Measurements from ENCODE around the gene PTCD1.
"Not testable (repeated sequence)": the region's sequence is repeated elsewhere in the genome, so short reads cannot be mapped to it uniquely, and the experiment has no call there.

The PTCD1 gene

DNA sequence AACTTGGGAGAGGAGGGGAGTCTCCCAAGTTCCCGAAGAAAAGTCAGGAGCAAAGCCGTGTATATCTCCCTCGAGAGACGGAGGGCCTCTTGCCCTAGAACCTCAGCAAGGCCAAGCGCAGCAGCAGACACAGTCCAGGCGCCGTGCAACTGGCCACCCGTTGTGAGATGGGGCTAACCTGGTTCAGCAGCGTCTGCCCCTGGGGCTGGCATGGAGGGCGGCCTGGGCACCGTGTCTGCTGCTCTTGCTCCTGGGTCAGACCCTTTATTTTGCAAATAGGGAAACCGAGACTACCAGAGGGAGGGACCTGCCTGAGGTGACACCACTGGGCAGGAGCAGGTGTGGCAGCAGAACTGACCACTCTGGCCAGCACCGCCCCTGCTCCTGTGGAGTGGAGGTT is 13.9 kb upstream of the PTCD1 start:
- intact Hi-C loops (cut with DNase I): no loop called here
- DNase-seq: no peak

DNA sequence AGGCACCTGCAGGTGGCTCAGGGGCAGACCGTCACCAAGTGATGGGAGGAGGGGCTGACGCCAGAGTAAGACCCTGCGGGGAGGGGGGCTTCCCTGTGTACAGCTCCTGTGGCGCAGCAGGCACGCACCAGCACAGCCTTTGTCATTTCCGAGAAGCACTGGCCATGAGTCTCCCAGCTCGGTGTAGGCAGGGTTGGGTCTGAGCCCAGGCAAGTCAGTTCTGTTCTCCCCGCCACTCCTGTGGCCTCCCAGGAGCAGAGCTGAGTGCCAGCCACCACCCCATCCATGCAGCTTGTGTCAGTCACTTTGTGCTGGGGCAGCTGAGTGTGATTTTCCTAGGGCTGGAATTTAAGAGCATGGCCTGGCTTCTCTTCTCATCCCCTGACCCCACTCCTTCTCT is 13.3 kb upstream of the PTCD1 start:
- DNase-seq: peak in 17 of 42 donors; percentile 21 to 68 (median 43)
- intact Hi-C loops (cut with DNase I): no loop called here

- DNase-seq: no peak
- intact Hi-C loops (cut with DNase I): no loop called here
Observed at GRCh38 chr7:99449326-99449725, 10.7 kb upstream of the PTCD1 start.

- intact Hi-C loops (cut with DNase I): no loop called here
- DNase-seq: no peak
Observed at GRCh38 chr7:99448855-99449254, 10.3 kb upstream of the PTCD1 start.

GRCh38 chr7:99447943-99448342 is 9.3 kb upstream of the PTCD1 start:
- intact Hi-C loops (cut with DNase I): no loop called here
- no peak for DNase-seq

GRCh38 chr7:99446096-99446495 is 7.5 kb upstream of the PTCD1 start:
- intact Hi-C loops (cut with DNase I): no loop called here
- DNase-seq: no peak

- intact Hi-C loops (cut with DNase I): no loop called here
- DNase-seq: no peak
Observed at GRCh38 chr7:99440195-99440594, 1.6 kb upstream of the PTCD1 start.

- intact Hi-C loops (cut with DNase I): no loop called here
- no peak for DNase-seq
Observed at GRCh38 chr7:99437946-99438572, 539 bp downstream of the PTCD1 start.

DNA sequence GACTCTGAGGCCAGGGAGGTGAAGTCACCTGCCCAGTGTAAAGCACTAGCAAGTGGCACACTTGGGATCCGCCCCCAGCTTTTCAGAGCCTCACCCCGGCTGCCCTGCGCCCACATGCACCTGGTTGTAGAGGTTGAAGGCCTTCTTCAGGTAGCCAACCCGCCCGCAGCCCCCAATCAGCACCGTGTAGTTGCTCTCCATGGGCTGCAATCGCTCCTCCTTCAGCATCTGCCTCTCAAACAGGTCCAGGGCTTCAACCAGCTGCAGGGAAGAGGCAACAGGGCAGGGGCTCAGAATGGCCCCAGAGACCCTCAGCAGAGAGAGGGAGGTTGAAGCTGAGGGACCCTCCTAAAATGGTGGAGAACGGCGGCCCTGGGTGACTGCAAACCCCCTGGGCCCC is 5.4 kb downstream of the PTCD1 start:
- intact Hi-C loops (cut with DNase I): no loop called here
- no peak for DNase-seq

DNA sequence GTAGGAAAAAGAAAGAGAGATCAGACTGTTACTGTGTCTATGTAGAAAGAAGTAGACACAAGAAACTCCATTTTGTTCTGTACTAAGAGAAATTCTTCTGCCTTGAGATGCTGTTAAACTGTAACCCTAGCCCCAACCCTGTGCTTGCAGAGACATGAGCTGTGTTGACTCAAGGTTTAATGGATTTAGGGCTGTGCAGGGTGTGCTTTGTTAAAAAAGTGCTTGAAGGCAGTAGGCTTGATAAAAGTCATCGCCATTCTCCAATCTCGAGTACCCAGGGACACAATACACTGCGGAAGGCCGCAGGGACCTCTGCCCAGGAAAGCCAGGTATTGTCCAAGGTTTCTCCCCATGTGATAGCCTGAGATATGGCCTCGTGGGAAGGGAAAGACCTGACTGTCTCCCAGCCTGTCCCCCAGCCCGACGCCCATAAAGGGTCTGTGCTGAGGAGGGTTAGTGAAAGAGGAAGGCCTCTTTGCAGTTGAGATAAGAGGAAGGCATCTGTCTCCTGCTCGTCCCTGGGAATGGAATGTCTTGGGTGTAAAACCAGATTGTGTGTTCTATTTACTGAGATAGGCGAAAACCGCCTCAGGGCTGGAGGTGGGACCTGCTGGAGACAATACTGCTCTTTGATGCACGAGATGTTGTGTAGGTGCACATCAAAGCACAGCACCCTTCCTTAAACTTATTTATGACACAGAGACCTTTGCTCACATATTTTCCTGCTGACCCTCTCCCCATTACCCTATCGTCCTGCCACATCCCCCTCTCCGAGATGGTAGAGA is 6.7 kb downstream of the PTCD1 start:
- DNase-seq: not testable (repeated sequence)

GRCh38 chr7:99429756-99430155 is 8.8 kb downstream of the PTCD1 start:
- DNase-seq: no peak
- intact Hi-C loops (cut with DNase I): no loop called here

More for the DNA sequence above, 6.7 kb downstream of the PTCD1 start:
- intact Hi-C loops (cut with DNase I): not testable (repeated sequence)

DNA sequence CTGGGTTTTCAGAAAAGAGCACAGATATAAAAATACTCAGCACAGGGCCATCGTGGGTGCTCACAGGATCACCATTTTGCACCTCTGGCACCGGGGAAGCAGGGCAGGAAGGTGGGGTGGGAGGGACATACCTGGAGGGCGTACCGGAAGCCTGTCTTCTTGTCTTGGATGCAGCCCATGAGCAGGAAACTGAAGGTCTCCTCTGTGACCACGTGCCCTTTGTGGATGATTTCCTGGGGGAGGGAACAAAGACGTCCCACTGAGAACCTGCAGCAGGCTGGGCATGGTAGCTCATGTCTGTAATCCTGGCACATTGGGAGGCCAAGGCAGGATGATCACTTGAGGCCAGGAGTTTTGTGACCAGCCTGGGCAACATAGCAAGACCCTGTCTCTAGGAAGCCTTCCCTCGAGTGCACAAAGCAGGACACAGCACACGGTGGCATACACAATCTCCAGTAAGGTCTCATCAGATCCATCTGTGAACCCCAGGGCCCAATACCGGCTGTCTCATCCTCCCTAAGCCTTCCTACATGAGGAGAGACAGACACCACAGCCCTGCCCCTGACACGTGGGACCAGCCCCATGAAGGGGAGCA is 9.5 kb downstream of the PTCD1 start:
- intact Hi-C loops (cut with DNase I): no loop called here
- no peak for DNase-seq

DNA sequence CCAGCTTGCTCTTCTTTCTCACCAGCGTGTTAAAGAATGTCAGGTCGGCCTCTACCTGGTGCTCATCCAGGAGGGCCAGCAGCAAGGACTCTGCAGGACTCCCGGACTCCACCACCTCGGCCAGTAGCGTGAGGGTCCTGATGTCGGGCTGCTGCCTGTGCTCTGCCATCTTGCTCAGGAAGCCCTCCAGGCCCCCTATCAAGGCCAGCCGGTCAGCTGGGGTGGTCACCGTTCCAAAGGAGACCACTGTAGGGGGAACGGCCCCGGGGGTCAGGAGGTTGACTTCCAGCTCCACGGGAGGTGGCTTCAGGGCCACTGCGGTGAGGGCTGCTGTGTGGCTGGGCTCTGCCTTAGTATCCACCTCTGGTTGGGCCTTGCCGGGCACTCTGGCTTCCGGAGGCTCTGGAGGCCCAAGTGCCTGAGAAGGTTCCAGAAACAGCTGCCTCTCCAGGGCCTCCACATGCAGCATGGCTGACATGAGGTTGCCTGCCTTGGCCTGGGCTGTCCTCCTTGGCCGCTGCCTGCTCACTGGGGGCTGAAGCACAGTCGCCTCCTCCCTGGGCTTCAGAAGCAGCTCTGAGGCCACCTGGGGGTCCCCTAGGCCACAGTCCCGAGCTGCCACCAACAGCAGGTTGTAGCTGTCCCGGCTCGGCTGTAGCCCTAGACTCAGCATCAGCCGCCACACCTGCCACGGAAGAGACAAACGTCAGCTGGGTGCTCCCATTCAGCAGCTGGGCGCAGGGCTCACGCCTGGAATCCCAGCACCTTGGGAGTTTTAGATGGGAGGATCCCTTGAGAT is 13.5 kb downstream of the PTCD1 start:
- intact Hi-C loops (cut with DNase I): no loop called here
- no peak for DNase-seq

DNA sequence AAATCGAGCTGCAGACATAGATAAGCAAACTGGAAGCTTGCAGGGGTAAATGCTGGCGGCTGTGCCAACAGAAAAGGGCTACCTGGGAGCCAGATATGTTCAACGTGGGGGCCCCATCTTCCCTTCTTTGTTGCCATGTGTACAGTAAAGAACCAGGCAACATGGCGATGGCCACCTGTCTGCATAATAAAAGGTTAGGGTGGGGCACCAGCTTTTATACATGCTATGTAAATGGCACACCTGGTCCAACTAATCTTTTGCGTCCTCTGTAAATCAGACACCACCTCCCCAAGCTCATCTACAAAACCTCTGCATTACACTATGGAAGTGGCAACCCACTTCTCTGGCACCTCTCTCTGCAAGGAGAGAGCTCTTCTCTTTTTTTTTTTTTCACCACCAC is 16.0 kb downstream of the PTCD1 start:
- intact Hi-C loops (cut with DNase I): no loop called here
- DNase-seq: no peak

DNA sequence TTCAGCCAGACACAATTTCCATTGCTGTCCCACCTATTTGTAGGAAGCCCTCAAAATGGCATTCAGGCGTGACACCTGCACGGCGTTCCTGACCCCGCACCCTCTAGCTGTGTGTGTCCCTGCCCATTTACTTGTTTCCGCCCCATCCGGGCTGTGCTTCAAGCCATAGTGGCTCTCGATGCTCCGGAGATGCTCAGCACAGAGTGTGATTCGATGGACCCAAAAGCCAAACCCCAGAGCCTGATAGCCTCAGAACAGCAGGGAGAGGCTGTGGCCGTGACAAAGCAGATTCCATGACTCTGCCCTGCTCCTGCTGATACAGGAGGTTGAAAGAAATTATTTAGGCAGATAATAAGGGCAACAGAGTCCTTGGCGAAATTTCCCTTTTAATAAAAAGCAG is 16.4 kb downstream of the PTCD1 start:
- DNase-seq: no peak
- intact Hi-C loops (cut with DNase I): no loop called here

- intact Hi-C loops (cut with DNase I): no loop called here
- DNase-seq: no peak
Observed at GRCh38 chr7:99420986-99421385, 17.6 kb downstream of the PTCD1 start.

- intact Hi-C loops (cut with DNase I): no loop called here
- DNase-seq: no peak
Observed at GRCh38 chr7:99420213-99420612, 18.4 kb downstream of the PTCD1 start.

- no peak for DNase-seq
- intact Hi-C loops (cut with DNase I): no loop called here
Observed at GRCh38 chr7:99419323-99420021, 19.1 kb downstream of the PTCD1 start.

GRCh38 chr7:99418260-99418659 is 20.3 kb downstream of the PTCD1 start:
- intact Hi-C loops (cut with DNase I): no loop called here
- DNase-seq: no peak

Data from head of caudate nucleus (tissue), 42 donors.